ENCODE measurements around the gene KCNE5.
"Not testable (repeated sequence)": the region's sequence is repeated elsewhere in the genome, so short reads cannot be mapped to it uniquely, and the experiment has no call there.

KCNE5 gene

DNA sequence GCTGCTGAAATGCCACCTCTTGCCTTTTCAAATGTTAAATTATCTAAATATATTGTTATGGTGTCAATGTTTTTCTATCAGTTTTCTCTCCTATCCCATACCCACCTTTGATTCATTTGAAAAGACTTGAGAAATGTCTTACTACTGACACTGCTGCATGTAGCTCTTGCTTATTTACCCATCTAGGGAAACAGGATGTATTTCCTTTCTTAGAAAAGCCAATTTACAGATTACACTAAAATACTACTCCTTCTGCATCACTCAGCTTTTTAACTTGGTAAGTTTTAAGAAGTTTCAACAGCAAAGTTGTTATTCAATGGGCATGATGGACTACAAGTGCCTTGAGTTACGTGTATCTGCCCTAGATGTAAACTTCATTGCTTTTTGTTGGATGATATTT, 13.2 kb upstream of the KCNE5 start:
- POLR2A ChIA-PET: no interaction called here
- CTCF ChIA-PET: interaction anchor here (1.4 kb wide), 1 partner anchor 252 kb away, joined by 3 read pairs; no protein-coding TSS in a partner anchor

GRCh38 chrX:109637477-109637876, 12.5 kb upstream of the KCNE5 start:
- CTCF ChIA-PET: interaction anchor here (0.6 to 1.4 kb wide), 2 partner anchors 73 to 253 kb away, joined by 3 read pairs; no protein-coding TSS in a partner anchor
- POLR2A ChIA-PET; DNase-seq (ENCODE audit: extremely low spot score): not testable (repeated sequence)

More for the DNA sequence above, 13.2 kb upstream of the KCNE5 start:
- no peak for TF ChIP-seq L3MBTL2 (conservative IDR thresholded peaks at IDR 0.05)
- no peak for TF ChIP-seq SP1 (IDR thresholded peaks at IDR 0.05)
- TF ChIP-seq TARDBP (IDR thresholded peaks at IDR 0.05): no peak
- TF ChIP-seq HDGF (IDR thresholded peaks at IDR 0.05; ENCODE audit: borderline replicate concordance): no peak
- no peak for TF ChIP-seq BHLHE40 (IDR thresholded peaks at IDR 0.05; ENCODE audit: borderline replicate concordance)
- TF ChIP-seq ZNF384 (IDR thresholded peaks at IDR 0.05): no peak
- TF ChIP-seq, protein P1, sequence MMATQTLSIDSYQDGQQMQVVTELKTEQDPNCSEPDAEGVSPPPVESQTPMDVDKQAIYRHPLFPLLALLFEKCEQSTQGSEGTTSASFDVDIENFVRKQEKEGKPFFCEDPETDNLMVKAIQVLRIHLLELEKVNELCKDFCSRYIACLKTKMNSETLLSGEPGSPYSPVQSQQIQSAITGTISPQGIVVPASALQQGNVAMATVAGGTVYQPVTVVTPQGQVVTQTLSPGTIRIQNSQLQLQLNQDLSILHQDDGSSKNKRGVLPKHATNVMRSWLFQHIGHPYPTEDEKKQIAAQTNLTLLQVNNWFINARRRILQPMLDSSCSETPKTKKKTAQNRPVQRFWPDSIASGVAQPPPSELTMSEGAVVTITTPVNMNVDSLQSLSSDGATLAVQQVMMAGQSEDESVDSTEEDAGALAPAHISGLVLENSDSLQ (IDR thresholded peaks at IDR 0.05): no peak
- no peak for TF ChIP-seq NFRKB (IDR thresholded peaks at IDR 0.05)
- TF ChIP-seq FOXM1 (IDR thresholded peaks at IDR 0.05; ENCODE audit: borderline replicate concordance): no peak
- TF ChIP-seq FOXK2 (IDR thresholded peaks at IDR 0.05): no peak
- no peak for TF ChIP-seq ARNT (IDR thresholded peaks at IDR 0.05)
- TF ChIP-seq ELF4 (IDR thresholded peaks at IDR 0.05): no peak
- no peak for TF ChIP-seq LEF1 (IDR thresholded peaks at IDR 0.05; ENCODE audit: borderline replicate concordance)
- TF ChIP-seq SUZ12 (IDR thresholded peaks at IDR 0.05): no peak
- no peak for TF ChIP-seq CTBP1 (IDR thresholded peaks at IDR 0.05; ENCODE audit: borderline replicate concordance)
- DNase-seq (ENCODE audit: extremely low spot score): no peak

DNA sequence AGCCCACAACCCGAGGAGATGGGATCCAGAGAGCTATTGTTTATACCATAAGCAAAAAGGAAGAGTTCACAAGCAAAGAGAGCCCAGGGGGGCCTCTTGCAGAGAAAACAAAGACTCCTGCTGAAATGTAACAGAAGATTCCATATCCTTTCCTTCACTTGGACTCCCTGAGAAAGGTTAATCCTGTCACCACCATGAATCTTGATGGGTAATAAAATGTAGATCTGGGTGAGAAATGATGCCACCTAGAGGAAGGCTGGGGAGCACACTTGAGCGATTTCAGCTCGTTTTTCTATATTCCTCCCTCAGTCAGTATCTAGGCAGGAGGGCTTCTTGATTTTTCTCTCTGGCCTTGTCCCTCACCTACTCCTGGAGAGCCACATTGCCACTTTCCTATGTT, 10.2 kb upstream of the KCNE5 start:
- CTCF ChIA-PET: interaction anchor here (0.6 to 5.5 kb wide), 24 partner anchors 8 to 1747 kb away, joined by 3 to 63 read pairs (median 3); partner anchors contain the start of gene GUCY2F
- POLR2A ChIA-PET: interaction anchor here (1.5 to 1.9 kb wide), 2 partner anchors 97 to 256 kb away, joined by 3 to 4 read pairs; no protein-coding TSS in a partner anchor
- peak; percentile 66 for DNase-seq (ENCODE audit: extremely low spot score)

GRCh38 chrX:109632906-109633504, 8.0 kb upstream of the KCNE5 start:
- TF ChIP-seq ELF4 (IDR thresholded peaks at IDR 0.05): no peak
- POLR2A ChIA-PET: interaction anchor here (1.9 kb wide), 1 partner anchor 95 kb away, joined by 4 read pairs; no protein-coding TSS in a partner anchor
- DNase-seq (ENCODE audit: extremely low spot score): peak; percentile 55
- CTCF ChIA-PET: interaction anchor here (0.6 to 5.5 kb wide), 6 partner anchors 10 to 948 kb away, joined by 3 to 63 read pairs (median 4); partner anchors contain the start of gene GUCY2F

More for the DNA sequence above, 10.2 kb upstream of the KCNE5 start:
- TF ChIP-seq, protein P1 (IDR thresholded peaks at IDR 0.05): peak; percentile 82
- no peak for TF ChIP-seq LEF1 (IDR thresholded peaks at IDR 0.05; ENCODE audit: borderline replicate concordance)

GRCh38 chrX:109629310-109629709, 4.3 kb upstream of the KCNE5 start:
- ChIA-PET CTCF (no interaction called here), POLR2A (no interaction called here)
- TF ChIP-seq, protein P1 (IDR thresholded peaks at IDR 0.05): no peak
- no peak for TF ChIP-seq HDGF (IDR thresholded peaks at IDR 0.05; ENCODE audit: borderline replicate concordance)
- no peak for TF ChIP-seq ELF4 (IDR thresholded peaks at IDR 0.05)
- no peak for TF ChIP-seq FOXM1 (IDR thresholded peaks at IDR 0.05; ENCODE audit: borderline replicate concordance)
- no peak for TF ChIP-seq ZNF384 (IDR thresholded peaks at IDR 0.05)
- no peak for TF ChIP-seq FOXK2 (IDR thresholded peaks at IDR 0.05)
- no peak for DNase-seq (ENCODE audit: extremely low spot score)

GRCh38 chrX:109626637-109627036, 1.7 kb upstream of the KCNE5 start:
- ChIA-PET POLR2A (no interaction called here), CTCF (interaction anchor here (1.0 to 1.4 kb wide), 2 partner anchors 9 to 141 kb away, joined by 3 to 7 read pairs; no protein-coding TSS in a partner anchor)
- no peak for DNase-seq (ENCODE audit: extremely low spot score)
- TF ChIP-seq FOXK2 (IDR thresholded peaks at IDR 0.05): no peak
- no peak for TF ChIP-seq HDGF (IDR thresholded peaks at IDR 0.05; ENCODE audit: borderline replicate concordance)
- TF ChIP-seq ARNT (IDR thresholded peaks at IDR 0.05): no peak
- TF ChIP-seq LEF1 (IDR thresholded peaks at IDR 0.05; ENCODE audit: borderline replicate concordance): no peak
- no peak for TF ChIP-seq SUZ12 (IDR thresholded peaks at IDR 0.05)
- no peak for TF ChIP-seq L3MBTL2 (conservative IDR thresholded peaks at IDR 0.05)
- TF ChIP-seq SP1 (IDR thresholded peaks at IDR 0.05): no peak
- no peak for TF ChIP-seq TARDBP (IDR thresholded peaks at IDR 0.05)
- TF ChIP-seq, protein P1 (IDR thresholded peaks at IDR 0.05): no peak
- TF ChIP-seq NFRKB (IDR thresholded peaks at IDR 0.05): no peak
- TF ChIP-seq FOXA1 (IDR thresholded peaks at IDR 0.05): no peak
- no peak for TF ChIP-seq ZNF384 (IDR thresholded peaks at IDR 0.05)

Data from HEK293T (cell line).